ENCODE data around the gene ATAD3A.

ATAD3A gene

GRCh38 chr1:1558591-1558990 lies 46.6 kb downstream of the ATAD3A start:
- H3K4me3 ChIP-seq (ENCODE audit: low read depth, low read length), result no peak overlapping the region
- TF ChIP-seq CTCF (IDR thresholded peaks at IDR 0.05; ENCODE audit: insufficient read depth, low read depth, low read length, missing control alignments), result no peak
- DNase-seq (ENCODE audit: low read depth), result no peak

- no peak overlapping the region for H3K4me3 ChIP-seq (ENCODE audit: low read depth, low read length)
- no peak for DNase-seq (ENCODE audit: low read depth)
- TF ChIP-seq CTCF (IDR thresholded peaks at IDR 0.05; ENCODE audit: insufficient read depth, low read depth, low read length, missing control alignments), result no peak
Observed at GRCh38 chr1:1559066-1559465, 47.1 kb downstream of the ATAD3A start.

DNA sequence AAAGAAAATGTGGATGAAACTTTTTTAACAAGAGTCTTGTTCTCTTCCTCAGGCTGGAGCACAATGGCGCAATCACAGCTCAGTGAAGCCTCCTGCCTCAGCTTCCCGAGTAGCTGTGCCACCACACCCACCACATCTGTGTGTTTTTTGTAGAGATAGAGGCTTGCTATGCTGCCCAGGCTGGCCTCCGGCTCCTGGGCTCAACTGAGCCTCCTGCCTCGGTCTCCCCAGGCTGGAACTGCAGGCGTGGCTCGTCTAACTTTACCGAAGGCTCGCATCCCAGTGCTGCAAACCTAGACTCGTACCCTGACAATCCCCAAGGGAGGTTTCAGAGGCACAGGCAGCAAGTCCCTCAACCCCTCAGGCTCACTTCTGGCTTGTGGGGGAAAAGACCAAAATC lies 48.2 kb downstream of the ATAD3A start:
- TF ChIP-seq CTCF (IDR thresholded peaks at IDR 0.05; ENCODE audit: insufficient read depth, low read depth, low read length, missing control alignments), result no peak
- no peak overlapping the region for H3K4me3 ChIP-seq (ENCODE audit: low read depth, low read length)
- no peak for DNase-seq (ENCODE audit: low read depth)

DNA sequence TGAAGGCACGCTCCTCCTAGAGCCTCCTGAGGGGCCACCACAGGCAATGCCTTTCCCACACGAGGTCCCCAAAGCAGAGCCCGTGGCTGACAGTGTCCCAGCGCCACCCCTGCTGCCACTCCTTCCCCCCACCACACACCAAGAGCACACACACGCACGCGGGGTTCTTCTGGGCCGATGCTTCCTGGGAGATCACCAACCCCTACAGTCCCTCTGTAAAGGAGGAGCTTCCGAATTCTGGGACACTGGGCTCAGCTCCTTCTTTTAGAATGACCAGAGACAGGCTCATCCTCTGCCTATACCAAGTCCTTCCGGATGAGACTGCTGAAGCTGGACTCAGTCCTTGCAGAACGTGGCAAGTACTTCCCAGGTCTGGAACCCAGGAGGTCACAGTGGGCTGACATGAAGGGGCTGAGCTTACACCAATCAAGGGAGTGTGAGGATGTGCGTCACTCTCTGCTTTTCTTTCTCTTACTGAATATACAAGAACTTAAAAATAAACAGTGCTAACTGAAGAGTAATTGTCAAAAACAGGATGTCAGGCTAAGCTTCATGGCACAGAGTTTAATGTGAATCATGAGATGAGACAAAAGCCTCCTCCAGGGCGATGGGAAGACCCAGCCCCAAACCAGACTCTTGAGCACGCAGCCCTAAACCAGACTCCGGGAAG lies 50.0 kb downstream of the ATAD3A start:
- TF ChIP-seq CTCF (IDR thresholded peaks at IDR 0.05; ENCODE audit: insufficient read depth, low read depth, low read length, missing control alignments), result no peak
- DNase-seq (ENCODE audit: low read depth), result no peak

GRCh38 chr1:1562556-1563195 lies 50.7 kb downstream of the ATAD3A start:
- no peak overlapping the region for H3K4me3 ChIP-seq (ENCODE audit: low read depth, low read length)
- no peak for DNase-seq (ENCODE audit: low read depth)
- TF ChIP-seq CTCF (IDR thresholded peaks at IDR 0.05; ENCODE audit: insufficient read depth, low read depth, low read length, missing control alignments), result no peak

More for the DNA sequence above, 50.0 kb downstream of the ATAD3A start:
- H3K4me3 ChIP-seq (ENCODE audit: low read depth, low read length), result no peak overlapping the region

DNA sequence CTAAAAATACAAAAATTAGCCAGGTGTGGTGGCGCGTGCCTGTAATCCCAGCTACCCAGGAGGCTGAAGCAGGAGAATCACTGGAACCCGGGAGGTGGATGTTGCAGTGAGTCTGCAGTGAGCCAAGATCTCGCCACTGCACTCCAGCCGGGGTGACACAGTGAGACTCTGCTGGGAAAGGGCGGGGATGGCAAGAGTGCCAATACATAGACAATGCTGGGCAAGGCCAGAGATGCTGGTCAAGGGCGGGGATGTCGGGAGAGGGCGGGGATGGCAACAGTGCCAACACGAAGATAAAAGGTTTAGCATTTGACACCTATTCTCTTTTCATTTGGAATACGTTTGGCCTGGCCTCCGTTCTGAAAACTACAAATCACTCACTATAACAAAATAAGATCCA lies 51.7 kb downstream of the ATAD3A start:
- no peak for DNase-seq (ENCODE audit: low read depth)
- no peak overlapping the region for H3K4me3 ChIP-seq (ENCODE audit: low read depth, low read length)
- TF ChIP-seq CTCF (IDR thresholded peaks at IDR 0.05; ENCODE audit: insufficient read depth, low read depth, low read length, missing control alignments), result no peak

DNA sequence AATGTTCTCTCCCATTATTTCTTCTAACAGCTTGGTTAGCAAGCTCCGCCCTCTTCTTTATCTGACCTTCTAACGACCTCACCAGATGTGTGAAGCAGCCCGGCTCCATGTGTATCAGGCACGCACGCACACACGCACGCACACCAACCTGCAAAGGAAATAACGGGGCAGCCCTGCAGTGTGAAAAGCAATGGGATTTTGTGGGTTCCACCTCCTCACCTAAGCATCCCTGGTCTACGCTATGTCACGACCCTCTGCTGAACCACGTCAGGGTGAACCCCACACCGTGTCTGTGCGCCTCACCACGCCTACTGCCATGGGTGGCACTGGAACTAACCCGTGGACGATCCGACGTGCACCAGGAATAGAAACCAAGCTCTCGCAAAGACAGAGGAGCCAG lies 52.3 kb downstream of the ATAD3A start:
- no peak for TF ChIP-seq CTCF (IDR thresholded peaks at IDR 0.05; ENCODE audit: insufficient read depth, low read depth, low read length, missing control alignments)
- no peak overlapping the region for H3K4me3 ChIP-seq (ENCODE audit: low read depth, low read length)
- no peak for DNase-seq (ENCODE audit: low read depth)

Measured in GM12865 (cell line).